ENCODE data around the gene EPHB2.
"Not testable (repeated sequence)": the region's sequence is repeated elsewhere in the genome, so short reads cannot be mapped to it uniquely, and the experiment has no call there.

EPHB2 gene

DNA sequence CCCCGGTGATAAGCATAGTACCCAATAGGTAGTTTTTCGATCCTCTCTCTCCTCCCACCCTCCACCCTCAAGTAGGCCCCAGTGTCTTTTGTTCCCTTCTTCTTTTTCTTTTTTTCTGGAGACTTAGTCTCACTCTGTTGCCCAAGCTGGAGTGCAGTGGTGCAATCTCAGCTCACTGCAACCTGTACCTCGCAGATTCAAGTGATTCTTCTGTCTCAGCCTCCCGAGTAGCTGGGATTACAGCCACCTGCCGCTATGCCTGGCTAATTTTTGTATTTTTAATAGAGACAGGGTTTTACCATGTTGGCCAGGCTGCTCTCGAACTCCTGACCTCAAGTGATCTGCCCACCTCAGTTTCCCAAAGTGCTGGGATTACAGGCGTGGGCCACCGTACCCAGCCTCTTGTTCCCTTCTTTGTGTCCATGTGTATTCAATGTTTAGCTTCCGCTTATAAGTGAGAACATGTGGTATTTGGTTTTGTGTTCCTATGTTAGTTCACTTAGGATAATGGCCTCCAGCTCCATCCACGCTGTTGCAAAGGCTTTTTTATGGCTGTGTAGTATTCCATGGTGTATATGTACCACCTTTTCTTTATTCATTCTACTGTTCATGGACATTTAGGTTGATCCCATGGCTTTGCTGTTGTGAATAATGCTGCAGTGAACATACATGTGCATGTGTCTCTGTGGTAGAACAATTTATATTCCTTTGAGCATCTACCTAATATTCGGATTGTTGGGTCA, 133.0 kb downstream of the EPHB2 start:
- DNase-seq: not testable (repeated sequence)

DNA sequence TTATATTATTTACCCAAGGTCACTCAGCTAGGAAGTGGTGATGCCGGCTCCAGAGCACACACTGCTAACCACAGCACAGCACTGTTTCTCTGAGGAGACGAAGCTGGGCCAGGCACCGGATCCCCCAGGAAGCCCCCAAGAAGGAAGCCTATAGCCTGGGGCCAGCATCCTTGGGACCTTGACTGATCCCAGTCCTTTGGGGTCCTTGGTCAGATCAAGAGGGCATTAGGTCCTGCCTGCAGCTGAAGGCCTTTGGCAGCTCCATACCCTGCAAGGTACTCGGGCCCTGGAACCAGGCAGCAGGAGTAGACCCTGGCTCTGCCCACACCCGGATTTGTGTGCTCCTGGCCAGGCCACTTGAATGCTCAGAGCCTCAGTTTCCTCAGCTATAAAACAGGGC, 134.0 kb downstream of the EPHB2 start:
- no peak for DNase-seq

DNA sequence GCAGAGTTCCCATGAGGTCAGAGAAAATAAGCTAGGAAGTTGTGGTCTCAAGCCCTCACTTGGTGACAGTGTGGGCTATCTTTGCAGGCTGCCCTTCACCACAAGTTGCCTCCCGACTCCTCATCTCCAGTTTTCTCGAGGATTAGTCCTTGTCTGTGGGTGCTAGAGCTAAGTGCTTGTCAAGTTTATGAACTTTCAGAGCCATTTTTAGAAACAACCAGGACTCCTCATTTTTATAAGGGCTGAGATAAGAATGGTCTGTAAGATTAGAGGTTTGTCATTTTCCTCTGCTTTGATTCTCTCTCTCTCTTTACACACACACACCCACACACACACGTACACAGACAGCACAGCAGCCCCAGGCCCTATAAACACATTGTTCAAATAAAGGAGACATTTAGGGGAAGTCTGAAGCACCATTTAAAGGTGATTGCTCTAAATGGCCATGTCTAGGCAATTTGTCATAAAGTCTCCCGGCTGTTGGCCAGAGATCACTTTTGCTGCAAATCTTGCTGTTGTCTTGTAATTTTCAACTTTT, 134.8 kb downstream of the EPHB2 start:
- DNase-seq: no peak

DNA sequence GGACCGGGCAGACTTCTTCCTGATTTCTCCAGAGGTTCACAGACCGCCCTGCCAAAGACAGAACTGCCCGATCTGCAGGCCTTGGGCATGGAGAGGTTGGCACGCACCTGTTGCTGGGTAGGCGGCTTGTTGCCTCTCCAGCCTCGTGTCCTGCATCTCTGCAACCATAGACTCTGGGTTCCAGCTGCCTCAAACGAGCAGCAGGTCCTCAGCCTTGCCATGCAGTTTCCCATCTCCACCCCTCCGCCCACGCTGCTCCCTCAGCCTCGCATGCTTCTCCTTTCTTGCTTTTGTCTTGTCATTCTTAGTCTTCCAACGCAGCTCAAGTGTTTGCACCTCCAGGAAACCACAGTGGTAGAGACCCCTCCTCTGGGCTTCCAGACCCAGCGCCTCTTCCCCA, 135.8 kb downstream of the EPHB2 start:
- DNase-seq: no peak

DNA sequence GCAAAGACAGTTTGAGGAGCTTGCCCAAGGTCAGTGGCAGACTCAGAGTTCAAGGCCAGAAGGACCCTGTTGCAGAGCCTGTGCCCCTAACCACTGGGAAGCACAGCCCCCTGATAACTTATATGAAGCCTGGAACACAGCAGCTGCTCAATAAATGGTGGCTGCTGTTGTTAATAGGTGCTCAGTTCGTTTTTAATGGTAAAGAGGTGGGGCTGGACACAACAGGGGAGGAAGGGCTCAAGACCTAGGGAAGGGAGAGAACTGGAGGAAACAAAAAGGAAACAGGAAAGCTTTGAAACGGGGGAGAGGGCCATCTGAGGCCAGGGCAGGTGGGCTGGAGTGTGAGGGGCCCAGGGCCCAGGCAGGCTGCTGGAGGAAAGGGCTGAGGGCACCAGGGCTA, 136.6 kb downstream of the EPHB2 start:
- no peak for DNase-seq

GRCh38 chr1:22847709-22848108, 137.1 kb downstream of the EPHB2 start:
- DNase-seq: no peak

DNA sequence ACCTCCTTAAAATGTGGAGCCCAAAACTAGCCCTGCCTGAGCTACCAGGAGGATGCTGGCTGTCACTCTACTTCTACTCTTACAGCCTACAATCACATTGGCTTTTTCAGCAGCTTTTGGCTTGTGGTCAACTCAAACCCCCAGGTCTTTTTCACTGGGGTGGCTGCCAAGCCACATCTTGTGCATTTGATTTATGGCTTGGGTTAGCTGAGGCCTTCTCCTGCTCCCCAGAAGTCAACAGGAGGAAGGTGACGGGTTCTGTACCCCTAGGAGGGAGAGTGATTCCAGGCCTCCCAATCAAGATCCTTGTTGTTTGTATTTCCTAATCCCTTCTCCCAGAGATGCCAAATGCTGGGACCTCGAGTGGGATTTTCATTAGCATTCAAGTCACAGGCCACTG, 137.8 kb downstream of the EPHB2 start:
- no peak for DNase-seq

DNA sequence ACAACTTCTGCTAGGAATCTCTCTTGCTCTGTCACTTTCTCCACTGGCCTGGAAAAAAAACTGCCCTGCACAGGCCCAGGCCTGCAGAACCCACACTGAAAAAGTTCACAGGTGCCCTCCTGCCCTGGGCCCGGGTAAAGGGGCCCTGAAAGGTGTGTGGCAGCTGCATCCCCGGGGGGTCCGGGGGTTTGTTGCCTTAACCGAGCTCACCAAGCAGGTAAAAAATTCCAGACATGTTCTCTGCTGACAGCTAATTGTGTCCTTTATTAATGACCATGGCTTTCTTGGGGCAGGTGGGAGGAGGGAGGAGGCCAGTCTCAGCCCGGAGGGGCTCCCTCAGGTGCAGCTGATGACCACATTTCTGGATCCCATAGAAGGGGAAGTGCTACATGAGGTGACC, 139.1 kb downstream of the EPHB2 start:
- DNase-seq: no peak

DNA sequence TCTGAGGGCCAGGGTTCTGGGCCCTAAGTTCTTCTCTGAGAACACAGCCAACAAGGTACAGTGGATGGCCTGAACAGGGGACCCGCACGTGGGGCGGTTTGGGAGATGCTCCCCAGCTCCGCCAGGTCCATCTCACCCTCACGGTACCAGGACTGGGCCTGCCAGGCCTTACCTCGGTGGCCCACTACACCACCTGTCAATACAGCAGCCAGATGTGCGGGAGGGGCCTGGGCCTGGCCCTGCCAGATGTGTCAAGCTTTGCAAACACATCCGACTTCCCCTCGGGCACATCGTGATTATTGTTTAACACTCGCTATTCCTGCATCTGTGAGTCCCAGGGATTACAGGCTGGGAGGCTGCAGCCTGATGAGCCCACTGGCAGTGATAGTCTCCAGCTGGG, 139.6 kb downstream of the EPHB2 start:
- DNase-seq: no peak

DNA sequence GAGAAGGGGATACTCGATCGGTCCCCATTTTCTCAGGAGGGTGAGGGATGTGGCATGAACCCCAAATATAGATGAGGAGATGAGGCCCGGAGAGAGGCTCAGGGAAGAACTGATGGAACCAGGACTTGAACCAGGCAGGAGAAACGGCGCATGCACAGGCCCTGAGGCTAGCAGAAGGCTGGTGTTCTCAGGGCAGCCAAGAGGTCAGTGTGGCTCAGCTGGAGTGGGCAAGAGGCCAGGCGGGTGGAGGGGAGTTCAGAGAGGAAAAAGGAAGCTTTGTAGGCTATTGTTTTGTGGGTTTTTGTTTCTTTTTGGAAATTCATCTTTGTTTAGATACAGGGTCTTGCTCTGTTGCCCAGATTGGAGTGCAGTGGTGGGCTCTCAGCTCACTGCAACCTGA, 140.0 kb downstream of the EPHB2 start:
- no peak for DNase-seq

DNA sequence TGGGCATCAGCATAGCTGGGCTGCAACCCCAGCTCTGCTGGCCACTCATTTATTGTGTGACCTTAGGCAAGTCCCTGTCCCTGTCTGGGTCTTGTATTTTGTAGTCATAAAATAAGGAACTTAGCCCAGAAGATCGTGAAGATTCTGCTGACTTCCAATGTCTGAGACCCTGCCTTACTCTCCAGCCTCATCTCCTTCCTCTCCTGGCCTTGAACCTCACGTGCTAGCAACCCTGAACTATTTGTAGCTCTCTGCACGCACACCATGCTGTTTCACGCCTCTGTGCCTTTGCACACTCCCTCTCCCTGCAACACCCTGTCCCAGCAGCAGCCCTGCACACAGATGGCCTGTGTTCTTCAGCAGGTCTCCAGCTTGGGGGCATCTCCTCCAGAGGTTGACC, 140.9 kb downstream of the EPHB2 start:
- no peak for DNase-seq

DNA sequence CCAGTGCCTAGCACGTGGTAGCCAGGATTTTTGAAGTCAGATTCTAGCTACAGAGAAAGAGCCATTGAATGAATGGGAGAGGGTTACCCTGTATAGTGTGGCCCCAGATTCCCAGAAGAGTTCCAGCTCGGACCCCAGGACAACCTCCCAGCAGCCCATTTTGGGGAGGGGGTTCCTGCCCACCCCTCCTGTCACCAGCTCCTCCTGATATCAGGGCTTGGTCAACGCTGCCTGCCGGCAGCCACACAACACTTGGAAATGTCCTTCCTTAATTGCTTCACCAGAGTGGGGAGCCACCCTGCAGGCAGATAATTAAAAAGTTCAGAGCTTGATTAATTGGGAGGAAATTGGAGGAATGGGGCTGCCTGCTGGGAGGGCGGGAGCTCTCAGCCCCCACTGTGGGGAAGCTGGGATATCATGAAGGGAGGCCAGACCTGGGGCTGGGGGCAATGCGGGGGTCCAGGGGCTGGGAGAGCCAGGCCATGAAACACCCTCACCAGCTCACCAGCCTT, 141.6 kb downstream of the EPHB2 start:
- no peak for DNase-seq

DNA sequence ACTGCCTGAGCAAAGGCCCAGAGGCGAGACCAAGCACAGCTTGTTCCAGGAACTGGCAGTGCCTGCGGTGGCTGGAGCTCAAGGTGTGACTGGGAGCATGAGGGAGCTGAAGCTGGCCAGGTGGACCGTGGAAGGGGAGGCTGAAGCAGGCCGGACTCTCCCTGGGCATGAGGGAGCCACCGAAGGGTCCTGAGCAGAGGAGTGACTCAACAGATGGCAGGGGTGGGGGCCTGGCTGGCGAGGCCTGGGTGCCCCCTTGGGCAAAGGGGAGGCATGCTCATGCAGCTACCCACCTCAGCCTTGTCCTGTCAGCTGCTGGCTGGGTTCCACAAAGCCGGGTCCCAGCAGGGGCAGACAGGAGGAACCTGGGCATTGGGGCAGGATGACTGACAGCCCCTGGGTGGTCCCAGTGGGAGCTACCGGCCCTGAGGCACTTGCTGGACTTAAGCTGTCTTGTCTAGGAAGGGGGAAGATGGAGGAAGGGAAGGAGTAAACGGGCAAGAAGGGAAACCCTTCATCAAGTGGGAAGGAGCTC, 143.1 kb downstream of the EPHB2 start:
- no peak for DNase-seq

- no peak for DNase-seq
Measured at GRCh38 chr1:22854688-22855565, 144.3 kb downstream of the EPHB2 start.

DNA sequence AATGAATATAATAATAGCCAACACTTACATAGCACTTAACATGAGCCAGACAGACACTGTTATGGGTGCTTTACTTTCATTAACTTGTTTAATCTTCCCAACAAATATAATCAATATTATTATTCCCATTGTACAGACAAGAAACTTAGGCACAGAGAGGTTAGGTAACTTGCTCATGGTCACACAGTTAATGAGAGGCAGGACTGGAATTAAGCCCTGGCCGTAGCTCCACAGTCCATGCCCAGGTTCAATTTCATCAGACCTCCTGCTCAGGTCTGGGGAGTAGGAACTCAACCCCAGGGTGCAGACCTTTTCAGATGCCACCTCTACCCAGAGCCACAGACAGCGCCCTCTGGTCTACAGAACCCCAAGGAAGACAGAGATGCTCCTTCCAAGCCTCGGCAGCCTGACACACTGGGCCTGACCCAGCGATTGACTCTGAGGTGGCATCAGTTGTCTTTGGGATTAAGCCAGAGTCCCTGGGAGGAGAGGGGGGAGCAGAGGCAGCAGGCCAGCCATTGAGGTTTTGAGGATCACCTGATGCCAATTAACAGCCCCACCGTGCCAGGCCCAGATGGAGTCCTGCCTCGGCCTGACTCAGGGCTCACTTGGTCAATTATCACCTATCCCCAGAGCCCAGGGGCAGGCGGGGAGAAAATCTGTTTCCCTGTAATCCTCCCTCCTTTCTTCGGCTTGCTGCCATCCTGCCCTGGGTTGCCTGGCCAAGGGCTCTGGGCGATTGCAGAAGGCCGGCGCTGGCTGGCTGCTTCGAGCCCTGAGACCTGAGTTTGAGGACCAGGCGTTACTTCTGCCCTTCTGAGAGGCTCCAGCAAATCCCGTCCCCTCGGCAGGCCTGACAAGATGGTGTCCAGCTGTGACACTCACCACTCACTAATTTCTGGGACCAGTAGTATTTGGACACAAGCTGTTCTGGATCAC, 145.3 kb downstream of the EPHB2 start:
- no peak for DNase-seq

- no peak for DNase-seq
Measured at GRCh38 chr1:22857661-22858060, 147.0 kb downstream of the EPHB2 start.

DNA sequence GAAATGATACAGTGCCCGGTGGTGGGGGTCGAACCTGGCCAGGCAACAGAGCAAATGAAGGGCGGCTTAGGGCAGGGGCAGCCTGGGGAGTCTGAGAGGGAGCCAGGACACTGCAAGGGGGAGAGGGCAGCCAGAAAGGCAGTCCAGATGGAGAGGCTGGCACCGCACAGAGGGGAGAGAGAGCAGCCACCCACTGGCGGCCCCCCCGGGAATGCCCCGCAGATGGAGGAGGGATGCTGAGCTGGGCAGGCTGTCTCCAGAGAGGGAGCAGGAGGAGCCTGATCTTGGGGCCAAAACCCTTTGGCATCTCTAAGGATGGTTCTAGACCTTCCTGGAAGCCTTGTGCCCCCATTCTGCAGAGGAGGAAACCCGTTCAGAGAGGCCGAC, 149.8 kb downstream of the EPHB2 start:
- DNase-seq: no peak

DNA sequence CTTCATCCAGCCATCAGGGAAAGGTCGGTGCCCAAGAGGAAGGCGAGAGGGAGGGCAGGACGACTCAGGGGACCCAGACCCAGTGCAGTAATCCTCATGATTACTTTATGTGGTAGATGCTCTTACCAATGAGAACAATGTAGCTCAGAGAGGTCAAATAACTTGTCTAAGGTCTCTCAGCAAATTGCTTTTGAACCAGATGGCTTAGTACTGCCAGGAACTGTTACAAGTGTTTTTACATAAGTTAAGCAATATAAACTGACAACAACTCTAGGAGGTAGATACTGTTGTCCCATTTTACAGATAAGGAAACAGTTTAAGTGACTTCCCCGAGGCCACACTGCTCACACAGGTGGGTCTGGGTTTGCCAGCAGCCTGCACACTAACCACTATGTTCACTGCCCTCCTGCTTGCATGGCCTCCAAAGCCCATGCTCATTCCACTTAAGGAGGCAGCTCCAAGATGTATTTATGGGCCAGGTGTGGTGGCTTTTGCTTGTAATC, 150.3 kb downstream of the EPHB2 start:
- no peak for DNase-seq

GRCh38 chr1:22861764-22862440, 151.3 kb downstream of the EPHB2 start:
- DNase-seq: no peak

DNA sequence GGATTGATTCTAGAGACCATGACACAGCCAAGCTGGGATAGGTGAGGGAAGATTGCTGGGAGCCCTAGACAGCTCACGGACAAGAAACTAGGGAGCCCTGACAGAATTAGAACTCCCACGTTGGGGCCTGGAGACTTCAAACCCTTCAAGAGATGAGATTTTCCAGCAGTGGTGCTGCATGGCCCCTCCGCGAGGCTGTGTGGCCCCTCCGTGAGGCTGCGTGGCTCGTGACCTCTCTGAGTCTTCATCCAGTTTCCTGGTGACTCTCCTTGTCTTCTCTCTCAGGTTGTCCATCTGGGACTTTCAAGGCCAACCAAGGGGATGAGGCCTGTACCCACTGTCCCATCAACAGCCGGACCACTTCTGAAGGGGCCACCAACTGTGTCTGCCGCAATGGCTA, 152.1 kb downstream of the EPHB2 start:
- no peak for DNase-seq

GRCh38 chr1:22863766-22864165, 153.1 kb downstream of the EPHB2 start:
- DNase-seq: no peak

DNA sequence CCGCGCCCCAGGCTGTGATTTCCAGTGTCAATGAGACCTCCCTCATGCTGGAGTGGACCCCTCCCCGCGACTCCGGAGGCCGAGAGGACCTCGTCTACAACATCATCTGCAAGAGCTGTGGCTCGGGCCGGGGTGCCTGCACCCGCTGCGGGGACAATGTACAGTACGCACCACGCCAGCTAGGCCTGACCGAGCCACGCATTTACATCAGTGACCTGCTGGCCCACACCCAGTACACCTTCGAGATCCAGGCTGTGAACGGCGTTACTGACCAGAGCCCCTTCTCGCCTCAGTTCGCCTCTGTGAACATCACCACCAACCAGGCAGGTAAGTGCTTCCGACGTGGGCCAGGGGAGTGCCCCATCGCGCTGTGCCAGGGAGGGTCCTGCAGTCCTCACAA, 154.2 kb downstream of the EPHB2 start:
- DNase-seq: no peak

Measured in GOT3 (cell line).